SH-SY5Y (cell line): ENCODE results near the gene METAP1.

Experiments
- GATA2 ChIP-seq: IDR thresholded peaks from 2 replicates; pipeline ENCODE4 v1.6.1; 2011; ENCODE audit warnings: mild to moderate bottlenecking, low read depth, low read length
- GATA3 ChIP-seq: IDR thresholded peaks from 2 replicates; pipeline ENCODE4 v1.6.1; 2011; ENCODE audit warnings: low read depth, mild to moderate bottlenecking, low read length, moderate library complexity

GRCh38 chr4:99054428-99054994 is 59.0 kb downstream of the METAP1 start:
- no peak for TF ChIP-seq GATA2
- TF ChIP-seq GATA3 = no peak
